ENCODE data around the gene TNFRSF13B. TPM values are rescaled to one million over a fixed set of nuclear protein-coding genes. Genes with fewer than 3 reads are reported as not detected.

TNFRSF13B gene
- total RNA-seq, 2 experiments from 2014 or later = 7.5 to 19.3 TPM

DNA sequence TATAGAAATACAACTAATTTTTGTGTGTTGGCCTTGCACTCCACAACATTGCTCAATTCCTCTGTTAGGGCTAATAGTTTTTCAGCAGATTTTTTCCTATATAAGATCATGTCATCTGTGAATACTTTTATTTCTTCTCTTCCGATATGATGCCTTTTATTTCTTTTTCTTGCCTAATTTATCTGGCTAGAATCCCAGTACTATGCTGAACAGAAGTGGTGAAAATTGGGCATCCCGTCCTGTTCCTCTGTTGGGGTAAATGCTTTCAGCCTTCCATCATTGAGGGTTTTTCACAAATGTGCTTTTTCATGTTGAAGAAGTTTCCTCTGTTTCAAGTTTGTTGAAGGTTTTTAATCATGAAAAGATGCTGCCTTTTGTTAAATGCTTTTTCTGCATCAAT, 22.7 kb upstream of the TNFRSF13B start:
- Histone ChIP-seq H3K36me3 (ENCODE audit: insufficient read depth, low read length) (no peaks in the 10 kb centered on the region), H3K27ac (ENCODE audit: low read depth, low read length, poor library complexity, severe bottlenecking) (no peak overlapping the region), H4K20me1 (ENCODE audit: insufficient read depth, low read length) (no peaks in the 10 kb centered on the region), H3K4me3 (ENCODE audit: low read depth, low read length, poor library complexity, severe bottlenecking) (no peak overlapping the region), H3K4me1 (ENCODE audit: insufficient read depth, low read length, poor library complexity, severe bottlenecking) (peaks cover 21% of the 10 kb centered on the region), H3K79me2 (ENCODE audit: insufficient read depth, low read depth, low read length) (no peaks in the 10 kb centered on the region), H3K9me3 (ENCODE audit: low read length) (no peaks in the 10 kb centered on the region), H2AFZ (ENCODE audit: low read length) (no peak overlapping the region), H3K4me2 (ENCODE audit: low read length) (no peak overlapping the region), H3K9me2 (ENCODE audit: insufficient read depth, low read length) (no peaks in the 10 kb centered on the region)
- CTCF ChIA-PET (ENCODE audit: unreplicated experiment) = no interaction called here
- POLR2A ChIA-PET = no interaction called here
- no peak for DNase-seq (ENCODE audit: low spot score)
- BruUV-seq (replicated peaks) = no TSS peak
- no peak for TF ChIP-seq EZH2phosphoT487 (IDR thresholded peaks at IDR 0.05; ENCODE audit: borderline replicate concordance, low read depth, low read length)
- TF ChIP-seq CTCF (conservative IDR thresholded peaks at IDR 0.05; ENCODE audit: low read length) = no peak
- intact Hi-C loops (cut with micrococcal nuclease; ENCODE audit: unreplicated experiment) = no loop called here

GRCh38 chr17:16991349-16992009, 19.6 kb upstream of the TNFRSF13B start:
- H3K27ac ChIP-seq (ENCODE audit: low read depth, low read length, poor library complexity, severe bottlenecking) = no peak overlapping the region
- H3K9me2 ChIP-seq (ENCODE audit: insufficient read depth, low read length) = no peaks in the 10 kb centered on the region
- peak overlapping the region; percentile 63; the same call in 1 of the 2 replicates for H2AFZ ChIP-seq (ENCODE audit: low read length)
- POLR2A ChIA-PET = interaction anchor here (0.6 kb wide), 1 partner anchor 1882 kb away, joined by 5 read pairs; no protein-coding TSS in a partner anchor
- BruUV-seq (replicated peaks) = no TSS peak
- no peaks in the 10 kb centered on the region for H4K20me1 ChIP-seq (ENCODE audit: insufficient read depth, low read length)
- CTCF ChIA-PET (ENCODE audit: unreplicated experiment) = interaction anchor here (0.6 kb wide), 1 partner anchor 190 kb away, joined by 3 read pairs; no protein-coding TSS in a partner anchor
- intact Hi-C loops (cut with micrococcal nuclease; ENCODE audit: unreplicated experiment) = loop anchor here (1.0 kb wide), 2 partner anchors 69 to 75 kb away; no protein-coding TSS in a partner anchor
- no peaks in the 10 kb centered on the region for H3K79me2 ChIP-seq (ENCODE audit: insufficient read depth, low read depth, low read length)
- peak overlapping the region; percentile 37 for H3K4me2 ChIP-seq (ENCODE audit: low read length)
- TF ChIP-seq CTCF (conservative IDR thresholded peaks at IDR 0.05; ENCODE audit: low read length) (peak; percentile 91), EZH2phosphoT487 (IDR thresholded peaks at IDR 0.05; ENCODE audit: borderline replicate concordance, low read depth, low read length) (no peak)
- DNase-seq (ENCODE audit: low spot score) = peak; percentile 90
- no peaks in the 10 kb centered on the region for H3K9me3 ChIP-seq (ENCODE audit: low read length)
- no peaks in the 10 kb centered on the region for H3K36me3 ChIP-seq (ENCODE audit: insufficient read depth, low read length)
- H3K4me1 ChIP-seq (ENCODE audit: insufficient read depth, low read length, poor library complexity, severe bottlenecking) = peaks cover 51% of the 10 kb centered on the region
- no peak overlapping the region for H3K4me3 ChIP-seq (ENCODE audit: low read depth, low read length, poor library complexity, severe bottlenecking)

All from OCI-LY7 (cell line).